COLO829 (cell line): ENCODE results near the gene RPAP3.

Experiments
- DNase-seq: peaks from one replicate; pipeline ENCODE4 v3.0.0; 2012; ENCODE audit warnings: low spot score

The RPAP3 gene

GRCh38 chr12:47718531-47718930 lies 12.7 kb upstream of the RPAP3 start:
- no peak for DNase-seq

GRCh38 chr12:47717443-47718193 lies 11.8 kb upstream of the RPAP3 start:
- peak; percentile 93 for DNase-seq

- DNase-seq = no peak
Observed at GRCh38 chr12:47717046-47717442, 11.2 kb upstream of the RPAP3 start.

GRCh38 chr12:47715877-47716548 lies 10.2 kb upstream of the RPAP3 start:
- DNase-seq = no peak

GRCh38 chr12:47715393-47715876 lies 9.6 kb upstream of the RPAP3 start:
- peak; percentile 69 for DNase-seq

- DNase-seq = no peak
Observed at GRCh38 chr12:47714826-47715386, 9.1 kb upstream of the RPAP3 start.

- DNase-seq = no peak
Observed at GRCh38 chr12:47712171-47712570, 6.3 kb upstream of the RPAP3 start.

- no peak for DNase-seq
Observed at GRCh38 chr12:47711448-47711847, 5.6 kb upstream of the RPAP3 start.

- no peak for DNase-seq
Observed at GRCh38 chr12:47710278-47710677, 4.4 kb upstream of the RPAP3 start.

- no peak for DNase-seq
Observed at GRCh38 chr12:47709671-47710070, 3.8 kb upstream of the RPAP3 start.

- DNase-seq = no peak
Observed at GRCh38 chr12:47709237-47709636, 3.4 kb upstream of the RPAP3 start.

GRCh38 chr12:47707905-47708543 lies 2.2 kb upstream of the RPAP3 start:
- no peak for DNase-seq

- no peak for DNase-seq
Observed at GRCh38 chr12:47707355-47707754, 1.5 kb upstream of the RPAP3 start.

- no peak for DNase-seq
Observed at GRCh38 chr12:47705229-47705565, 633 bp downstream of the RPAP3 start.

GRCh38 chr12:47704719-47705118 lies 1.1 kb downstream of the RPAP3 start:
- DNase-seq = no peak

- DNase-seq = no peak
Observed at GRCh38 chr12:47700263-47700662, 5.6 kb downstream of the RPAP3 start.

- DNase-seq = no peak
Observed at GRCh38 chr12:47698631-47699030, 7.2 kb downstream of the RPAP3 start.

GRCh38 chr12:47698055-47698454 lies 7.8 kb downstream of the RPAP3 start:
- no peak for DNase-seq

GRCh38 chr12:47689215-47689614 lies 16.6 kb downstream of the RPAP3 start:
- no peak for DNase-seq

- no peak for DNase-seq
Observed at GRCh38 chr12:47687636-47688035, 18.2 kb downstream of the RPAP3 start.

- DNase-seq = peak; percentile 61
Observed at GRCh38 chr12:47686645-47687240, 19.1 kb downstream of the RPAP3 start.

- DNase-seq = no peak
Observed at GRCh38 chr12:47679785-47680184, 26.0 kb downstream of the RPAP3 start.
